LNCaP clone FGC (cell line): ENCODE results near the gene COX6B1.

Experiments used
- DNase-seq: peaks from one replicate; pipeline ENCODE4 v3.0.0-alpha.2; 2011; ENCODE audit warnings: low read depth
- H3K4me3 ChIP-seq: 2 replicates; pipeline ENCODE4 v1.5.1; 2011; ENCODE audit warnings: mild to moderate bottlenecking, low read depth, low read length, control low read depth
- TF ChIP-seq, protein P1 (sequence below): IDR thresholded peaks from 2 replicates; pipeline ENCODE4 v1.5.1; 2012; ENCODE audit warnings: mild to moderate bottlenecking; ENCODE audit not compliant: control insufficient read depth, insufficient read depth; ENCODE audit errors: extremely low read depth

The COX6B1 gene

DNA sequence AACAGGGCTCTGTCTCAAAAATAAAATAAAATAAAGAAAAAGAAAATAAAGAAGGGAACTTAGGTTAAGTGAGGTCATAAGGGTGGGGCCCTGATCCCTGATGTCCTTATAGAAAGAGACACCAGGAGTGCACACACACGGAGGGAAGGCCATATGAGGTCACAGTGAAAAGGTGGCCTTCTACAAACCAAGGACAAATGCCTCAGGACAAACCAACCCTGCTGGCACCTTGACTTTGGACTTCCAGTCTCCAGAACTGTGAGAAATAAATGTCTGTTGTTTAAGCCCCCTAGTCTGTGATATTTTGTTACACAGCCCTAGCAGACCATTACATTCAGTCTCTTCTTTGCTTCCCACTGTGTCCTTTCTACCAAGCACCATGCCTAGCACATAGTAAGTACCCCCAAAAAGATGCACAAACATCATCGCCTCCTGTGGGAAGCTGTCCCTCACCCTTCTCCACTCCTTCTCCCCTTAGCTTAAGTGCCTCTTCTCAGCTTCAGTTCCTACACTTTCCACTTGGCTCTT, 47.8 kb downstream of the COX6B1 start:
- TF ChIP-seq, protein P1, sequence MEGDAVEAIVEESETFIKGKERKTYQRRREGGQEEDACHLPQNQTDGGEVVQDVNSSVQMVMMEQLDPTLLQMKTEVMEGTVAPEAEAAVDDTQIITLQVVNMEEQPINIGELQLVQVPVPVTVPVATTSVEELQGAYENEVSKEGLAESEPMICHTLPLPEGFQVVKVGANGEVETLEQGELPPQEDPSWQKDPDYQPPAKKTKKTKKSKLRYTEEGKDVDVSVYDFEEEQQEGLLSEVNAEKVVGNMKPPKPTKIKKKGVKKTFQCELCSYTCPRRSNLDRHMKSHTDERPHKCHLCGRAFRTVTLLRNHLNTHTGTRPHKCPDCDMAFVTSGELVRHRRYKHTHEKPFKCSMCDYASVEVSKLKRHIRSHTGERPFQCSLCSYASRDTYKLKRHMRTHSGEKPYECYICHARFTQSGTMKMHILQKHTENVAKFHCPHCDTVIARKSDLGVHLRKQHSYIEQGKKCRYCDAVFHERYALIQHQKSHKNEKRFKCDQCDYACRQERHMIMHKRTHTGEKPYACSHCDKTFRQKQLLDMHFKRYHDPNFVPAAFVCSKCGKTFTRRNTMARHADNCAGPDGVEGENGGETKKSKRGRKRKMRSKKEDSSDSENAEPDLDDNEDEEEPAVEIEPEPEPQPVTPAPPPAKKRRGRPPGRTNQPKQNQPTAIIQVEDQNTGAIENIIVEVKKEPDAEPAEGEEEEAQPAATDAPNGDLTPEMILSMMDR = no peak
- DNase-seq = no peak
- H3K4me3 ChIP-seq = no peak overlapping the region

DNA sequence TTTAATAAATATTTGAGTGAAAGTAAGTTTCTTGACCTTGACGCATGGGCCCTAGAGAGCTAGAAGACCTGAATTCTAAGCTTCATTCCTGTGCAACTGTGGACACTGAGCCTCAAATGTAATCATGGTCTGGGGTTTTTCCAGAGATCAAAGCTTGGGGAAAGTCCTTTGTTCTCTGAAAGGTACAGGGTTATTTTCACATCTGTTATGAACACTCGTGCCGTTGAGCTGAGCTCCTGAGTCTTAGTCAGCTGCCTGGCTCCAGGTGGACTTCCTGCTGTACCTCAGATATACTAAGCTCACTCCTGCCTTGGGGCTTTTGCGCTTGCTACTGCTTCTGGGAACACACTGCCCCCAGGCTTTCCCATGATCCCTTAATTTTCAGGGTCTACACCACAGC, 48.7 kb downstream of the COX6B1 start:
- no peak overlapping the region for H3K4me3 ChIP-seq
- TF ChIP-seq, protein P1 = no peak
- no peak for DNase-seq

- peak overlapping the region; percentile 68 for H3K4me3 ChIP-seq
- peak; percentile 94 for DNase-seq
- TF ChIP-seq, protein P1 = no peak
Measured at GRCh38 chr19:35702223-35703012, 54.3 kb downstream of the COX6B1 start.

GRCh38 chr19:35703343-35703742, 55.2 kb downstream of the COX6B1 start:
- no peak overlapping the region for H3K4me3 ChIP-seq
- DNase-seq = no peak

DNA sequence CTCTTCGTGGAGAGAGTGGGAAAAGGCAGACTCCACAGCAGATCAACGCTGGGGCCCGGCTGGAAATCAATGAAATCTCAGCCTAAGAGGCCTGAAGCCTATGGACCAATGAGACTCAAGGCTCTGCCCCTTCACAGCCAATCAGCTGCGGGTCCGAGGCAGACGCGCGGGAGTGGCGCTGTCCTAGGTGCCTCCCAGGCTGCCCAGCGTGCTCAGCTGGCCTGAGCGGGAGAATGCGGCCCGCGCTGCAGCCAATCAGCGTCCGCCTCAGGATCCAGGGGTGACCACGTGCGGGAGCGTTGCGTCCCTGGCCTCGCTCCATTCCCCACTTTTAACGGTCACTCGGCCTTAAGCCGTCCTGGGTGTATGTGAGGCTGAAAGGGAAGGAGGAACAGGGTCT, 56.1 kb downstream of the COX6B1 start, which contains the start of gene ZBTB32:
Gene ZBTB32, plus strand, starts transcription at position 341 of the 400 bp plus-strand sequence. CDS start 10,069 bp downstream, outside the sequence.
- TF ChIP-seq, protein P1 = no peak
- DNase-seq = no peak
- H3K4me3 ChIP-seq = no peak within 1 kb of the TSS

More at GRCh38 chr19:35703343-35703742, 55.2 kb downstream of the COX6B1 start:
- TF ChIP-seq, protein P1 = no peak
